OCI-LY1 (cell line): ENCODE results near the gene TCTN2.

ENCODE experiments used
- CTCF ChIP-seq: fragments of 200-600 bp; sonication (generic), shearing (Covaris generic); IDR thresholded peaks from 2 replicates; pipeline ENCODE4 v1.5.1; 2017; ENCODE audit warnings: mild to moderate bottlenecking, antibody characterized with exemption, low read length, moderate library complexity, mixed read lengths
- EZH2 ChIP-seq: fragments of 200-600 bp; sonication (generic), shearing (Covaris generic); IDR thresholded peaks from 2 replicates; pipeline ENCODE4 v1.8.0; 2017; ENCODE audit warnings: borderline replicate concordance, mixed run types, mild to moderate bottlenecking, antibody characterized with exemption, low read length, moderate library complexity, mixed read lengths

GRCh38 chr12:123696646-123697045, 25.7 kb downstream of the TCTN2 start:
- TF ChIP-seq CTCF (no peak), EZH2 (no peak)
